ENCODE measurements around the gene TUBA1B.

- TF ChIP-seq EZH2phosphoT487 (IDR thresholded peaks at IDR 0.05; ENCODE audit: borderline replicate concordance, low read depth, low read length) (no peak), CTCF (conservative IDR thresholded peaks at IDR 0.05; ENCODE audit: low read length) (no peak)
Observed at GRCh38 chr12:49137476-49137875, 6.3 kb upstream of the TUBA1B start.
